Measurements from ENCODE around the gene OTOL1. TPM values are rescaled to one million over a fixed set of nuclear protein-coding genes. Genes with fewer than 3 reads are reported as not detected.

Gene OTOL1
- polyA plus RNA-seq, 1 experiment: not detected

- H3K27me3 ChIP-seq (ENCODE audit: control insufficient read depth, insufficient read depth, low read length): no peaks in the 10 kb centered on the region
- ChIA-PET CTCF (interaction anchor here (0.9 kb wide), 1 partner anchor 10 kb away, joined by 3 read pairs; no protein-coding TSS in a partner anchor), POLR2A (no interaction called here)
- no peak for TF ChIP-seq CTCF (IDR thresholded peaks at IDR 0.05; ENCODE audit: insufficient read depth, low read depth, low read length)
- H3K36me3 ChIP-seq (ENCODE audit: control insufficient read depth, insufficient read depth, low read length): no peaks in the 10 kb centered on the region
- DNase-seq (ENCODE audit: low read depth): no peak
- no peak overlapping the region for H3K4me3 ChIP-seq (ENCODE audit: low read depth, low read length)
Measured at GRCh38 chr3:161462138-161462537, 34.5 kb upstream of the OTOL1 start.

- TF ChIP-seq CTCF (IDR thresholded peaks at IDR 0.05; ENCODE audit: insufficient read depth, low read depth, low read length): no peak
- Histone ChIP-seq H3K36me3 (ENCODE audit: control insufficient read depth, insufficient read depth, low read length) (no peaks in the 10 kb centered on the region), H3K27me3 (ENCODE audit: control insufficient read depth, insufficient read depth, low read length) (no peaks in the 10 kb centered on the region), H3K4me3 (ENCODE audit: low read depth, low read length) (no peak overlapping the region)
- POLR2A ChIA-PET: no interaction called here
- DNase-seq (ENCODE audit: low read depth): no peak
- CTCF ChIA-PET: interaction anchor here (1.2 kb wide), 1 partner anchor 9 kb away, joined by 3 read pairs; no protein-coding TSS in a partner anchor
Measured at GRCh38 chr3:161471211-161471610, 25.4 kb upstream of the OTOL1 start.

GRCh38 chr3:161474139-161474538 lies 22.5 kb upstream of the OTOL1 start:
- Histone ChIP-seq H3K4me3 (ENCODE audit: low read depth, low read length) (no peak overlapping the region), H3K27me3 (ENCODE audit: control insufficient read depth, insufficient read depth, low read length) (no peaks in the 10 kb centered on the region), H3K36me3 (ENCODE audit: control insufficient read depth, insufficient read depth, low read length) (no peaks in the 10 kb centered on the region)
- no peak for DNase-seq (ENCODE audit: low read depth)
- POLR2A ChIA-PET: no interaction called here
- TF ChIP-seq CTCF (IDR thresholded peaks at IDR 0.05; ENCODE audit: insufficient read depth, low read depth, low read length): no peak
- CTCF ChIA-PET: no interaction called here

GRCh38 chr3:161474741-161475140 lies 21.9 kb upstream of the OTOL1 start:
- H3K4me3 ChIP-seq (ENCODE audit: low read depth, low read length): no peak overlapping the region
- H3K36me3 ChIP-seq (ENCODE audit: control insufficient read depth, insufficient read depth, low read length): no peaks in the 10 kb centered on the region
- CTCF ChIA-PET: no interaction called here
- DNase-seq (ENCODE audit: low read depth): no peak
- TF ChIP-seq CTCF (IDR thresholded peaks at IDR 0.05; ENCODE audit: insufficient read depth, low read depth, low read length): no peak
- POLR2A ChIA-PET: no interaction called here
- H3K27me3 ChIP-seq (ENCODE audit: control insufficient read depth, insufficient read depth, low read length): no peaks in the 10 kb centered on the region

- TF ChIP-seq CTCF (IDR thresholded peaks at IDR 0.05; ENCODE audit: insufficient read depth, low read depth, low read length): no peak
- H3K36me3 ChIP-seq (ENCODE audit: control insufficient read depth, insufficient read depth, low read length): no peaks in the 10 kb centered on the region
- DNase-seq (ENCODE audit: low read depth): no peak
- H3K4me3 ChIP-seq (ENCODE audit: low read depth, low read length): no peak overlapping the region
- ChIA-PET POLR2A (no interaction called here), CTCF (no interaction called here)
- H3K27me3 ChIP-seq (ENCODE audit: control insufficient read depth, insufficient read depth, low read length): no peaks in the 10 kb centered on the region
Measured at GRCh38 chr3:161475206-161475605, 21.4 kb upstream of the OTOL1 start.
